ENCODE measurements around the gene MLLT10.

The MLLT10 gene

GRCh38 chr10:21746118-21746517, 212.1 kb downstream of the MLLT10 start:
- TF ChIP-seq, protein P1, sequence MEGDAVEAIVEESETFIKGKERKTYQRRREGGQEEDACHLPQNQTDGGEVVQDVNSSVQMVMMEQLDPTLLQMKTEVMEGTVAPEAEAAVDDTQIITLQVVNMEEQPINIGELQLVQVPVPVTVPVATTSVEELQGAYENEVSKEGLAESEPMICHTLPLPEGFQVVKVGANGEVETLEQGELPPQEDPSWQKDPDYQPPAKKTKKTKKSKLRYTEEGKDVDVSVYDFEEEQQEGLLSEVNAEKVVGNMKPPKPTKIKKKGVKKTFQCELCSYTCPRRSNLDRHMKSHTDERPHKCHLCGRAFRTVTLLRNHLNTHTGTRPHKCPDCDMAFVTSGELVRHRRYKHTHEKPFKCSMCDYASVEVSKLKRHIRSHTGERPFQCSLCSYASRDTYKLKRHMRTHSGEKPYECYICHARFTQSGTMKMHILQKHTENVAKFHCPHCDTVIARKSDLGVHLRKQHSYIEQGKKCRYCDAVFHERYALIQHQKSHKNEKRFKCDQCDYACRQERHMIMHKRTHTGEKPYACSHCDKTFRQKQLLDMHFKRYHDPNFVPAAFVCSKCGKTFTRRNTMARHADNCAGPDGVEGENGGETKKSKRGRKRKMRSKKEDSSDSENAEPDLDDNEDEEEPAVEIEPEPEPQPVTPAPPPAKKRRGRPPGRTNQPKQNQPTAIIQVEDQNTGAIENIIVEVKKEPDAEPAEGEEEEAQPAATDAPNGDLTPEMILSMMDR (IDR thresholded peaks at IDR 0.05; ENCODE audit: insufficient read depth, missing control alignments): no peak
- FAIRE-seq (no peak), DNase-seq (ENCODE audit: insufficient read length, low spot score) (no peak)

- FAIRE-seq (no peak), DNase-seq (ENCODE audit: insufficient read length, low spot score) (no peak)
- TF ChIP-seq, protein P1 (IDR thresholded peaks at IDR 0.05; ENCODE audit: insufficient read depth, missing control alignments): no peak
Observed at GRCh38 chr10:21747809-21748208, 213.8 kb downstream of the MLLT10 start.

DNA sequence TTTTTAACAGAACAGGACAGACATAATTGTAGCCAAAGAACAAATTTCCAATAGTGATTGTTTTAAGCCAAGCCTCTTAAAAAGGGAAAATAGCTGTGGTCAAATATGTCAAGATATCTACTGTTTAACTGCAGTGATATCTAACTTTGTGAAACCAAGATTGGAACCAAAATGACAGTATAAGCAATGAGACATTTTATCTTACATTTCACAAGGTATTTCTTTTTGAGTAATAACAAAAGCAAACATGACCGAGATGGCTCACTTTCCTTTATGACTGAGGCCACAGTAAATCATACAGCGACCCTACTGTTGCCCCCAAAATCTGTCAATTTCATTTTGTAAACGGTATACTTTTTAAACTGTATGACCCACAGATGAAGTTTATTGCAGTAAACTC, 215.8 kb downstream of the MLLT10 start:
- DNase-seq (ENCODE audit: insufficient read length, low spot score) (no peak), FAIRE-seq (no peak)
- TF ChIP-seq, protein P1 (IDR thresholded peaks at IDR 0.05; ENCODE audit: insufficient read depth, missing control alignments): no peak

GRCh38 chr10:21750424-21750823, 216.4 kb downstream of the MLLT10 start:
- DNase-seq (ENCODE audit: insufficient read length, low spot score) (no peak), FAIRE-seq (no peak)
- TF ChIP-seq, protein P1 (IDR thresholded peaks at IDR 0.05; ENCODE audit: insufficient read depth, missing control alignments): no peak

DNA sequence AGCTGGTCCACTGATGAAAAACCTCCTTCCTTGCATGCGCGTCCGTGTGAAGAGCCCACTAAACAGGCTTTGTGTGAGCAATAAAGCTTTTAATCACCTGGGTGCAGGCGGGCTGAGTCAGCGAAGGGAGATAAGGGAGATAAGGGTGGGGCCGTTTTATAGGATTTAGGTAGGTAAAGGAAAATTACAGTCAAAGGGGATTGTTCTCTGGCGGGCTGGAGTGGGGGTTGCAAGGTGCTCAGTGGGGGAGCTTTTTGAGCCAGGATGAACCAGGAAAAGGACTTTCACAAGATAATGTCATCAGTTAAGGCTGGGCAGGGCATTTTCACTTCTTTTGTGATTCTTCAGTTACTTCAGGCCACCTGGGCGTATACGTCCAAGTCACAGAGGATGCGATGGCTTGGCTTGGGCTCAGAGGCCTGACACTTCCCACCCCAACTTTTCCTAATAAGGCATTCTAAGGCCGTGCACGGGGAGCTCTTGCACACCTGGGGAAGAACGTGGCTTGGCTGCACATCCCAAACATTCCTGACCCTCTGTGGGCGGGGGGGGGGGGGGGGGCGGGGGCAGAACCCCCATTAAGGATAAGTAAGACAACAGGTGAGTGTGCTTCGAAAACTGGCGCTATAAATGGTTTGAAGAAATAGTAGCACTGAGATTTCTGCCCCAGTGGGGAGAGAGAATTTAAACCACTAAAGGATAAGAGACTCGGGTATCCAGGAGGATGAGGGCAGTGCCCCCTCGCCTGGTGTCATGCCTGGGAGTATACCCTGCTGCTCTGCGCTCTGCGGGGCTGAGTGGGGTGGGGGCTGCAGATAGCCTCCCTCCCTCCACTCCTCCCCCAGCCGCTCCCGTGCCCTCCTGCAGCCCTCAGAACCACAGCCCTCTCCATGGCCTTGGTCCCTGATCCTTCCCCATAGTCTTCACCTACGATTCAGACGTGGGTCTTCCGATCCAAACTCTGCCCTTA, 217.6 kb downstream of the MLLT10 start:
- TF ChIP-seq, protein P1 (IDR thresholded peaks at IDR 0.05; ENCODE audit: insufficient read depth, missing control alignments): no peak
- no peak for DNase-seq (ENCODE audit: insufficient read length, low spot score)
- no peak for FAIRE-seq

- no peak for FAIRE-seq
- no peak for DNase-seq (ENCODE audit: insufficient read length, low spot score)
- TF ChIP-seq, protein P1 (IDR thresholded peaks at IDR 0.05; ENCODE audit: insufficient read depth, missing control alignments): no peak
Observed at GRCh38 chr10:21753497-21754270, 219.7 kb downstream of the MLLT10 start.

Data from D721Med (cell line).